Ovary (tissue), 9 donors: ENCODE results near the gene APC. TPM values are rescaled to one million over a fixed set of nuclear protein-coding genes. Genes with fewer than 3 reads are reported as not detected.

Experiments used
- DNase-seq, 5 donors: peaks; one replicate each; pipeline ENCODE4 v3.0.0-alpha.2; 2019 to 2020
- H3K27ac ChIP-seq, 2 donors: fragments of 200-600 bp; one replicate each; pipeline versions ENCODE4 v1.5.1 to v1.8.0; 2019 to 2022
- H3K27me3 ChIP-seq: fragments of 200-600 bp; one replicate; pipeline ENCODE4 v1.8.0; 2022
- H3K36me3 ChIP-seq: fragments of 200-600 bp; sonication (generic); one replicate; pipeline ENCODE4 v1.5.1; 2019
- H3K4me1 ChIP-seq: one replicate; pipeline ENCODE4 v1.8.1; 2013; ENCODE audit warnings: mild to moderate bottlenecking, moderate library complexity; ENCODE audit not compliant: insufficient read depth
- H3K4me3 ChIP-seq: fragments of 200-600 bp; sonication (generic); one replicate; pipeline ENCODE4 v1.5.1; 2017
- H3K9me3 ChIP-seq, 2 donors: fragments of 200-600 bp in 1 of 2; sonication (generic) in 1 of 2; one replicate each; pipeline versions ENCODE4 v1.5.1 to v1.8.1; 2013 to 2019; ENCODE audit warnings: mild to moderate bottlenecking in 1 of 2, moderate library complexity in 1 of 2
- CTCF ChIP-seq, 3 donors: fragments of 450-650 bp in 2 of 3; fragments of 200-600 bp in 1 of 3; IDR thresholded peaks; one replicate each; pipeline versions ENCODE4 v1.5.1 to v1.8.0; 2016 to 2022; ENCODE audit warnings: antibody characterized with exemption in 3 of 3, mild to moderate bottlenecking in 1 of 3
- EP300 ChIP-seq: sonication (generic); formaldehyde crosslinking; IDR thresholded peaks from one replicate; pipeline ENCODE4 v1.6.1; 2017; ENCODE audit warnings: antibody characterized with exemption
- POLR2A ChIP-seq: fragments of 450-650 bp; IDR thresholded peaks from one replicate; pipeline ENCODE4 v1.6.1; 2017; ENCODE audit warnings: antibody characterized with exemption, mild to moderate bottlenecking, moderate library complexity
- WGBS, 3 donors: extraction: QIAGEN DNeasy Blood & Tissue Kit in 1 of 3; methylation state at CpG; one replicate each; pipeline versions ENCODE4 v1.1.5 to v1.1.7; 2013 to 2017; 5-methylcytosine and 5-hydroxymethylcytosine counted together
- intact Hi-C, 4 donors: fragments of 100-400 bp; cut with DNase I; formaldehyde crosslinking; loops; one replicate each; pipeline versions ENCODE4 v1.11.0 to v1.15.1; 2022 to 2023
- polyA plus RNA-seq, 2 donors: library from polyadenylated mRNA; stranded (reverse); fragments of 200-250 nt in 1 of 2; fragments of 350-450 nt in 1 of 2; fragmentation: Illumina TruSeq in 1 of 2; extraction: RNeasy Lipid Tissue Mini Kit (QIAGEN cat#74804) in 1 of 2; gene quantifications; one replicate each; pipeline ENCODE4 v1.2.3, GENCODE V29; 2013 to 2014
- total RNA-seq, 7 donors: library from RNA; depleted of rRNA in 2 of 7; stranded (reverse); fragments of >200 nt in 2 of 7; fragmentation: NEBNext Ultra II Directional in 3 of 7; extraction: Animal tissue kit (Norgen Biotek cat#: 25700) in 3 of 7; gene quantifications; one replicate each; pipeline versions ENCODE4 v1.1.0 to v1.2.4, GENCODE V29; 2016 to 2023
- donor health status: DM: no; HTN: no; CAD: no; lungs with moderate emphysema.
- donor health status: DM: no; HTN: no; CAD: no.
- donor health status: Bipolar disorder and iron deficiency.
- donor health status: DM: yes; HTN: yes; CAD: no.
- donor health status: DM: no; HTN: no; CAD: no.
- donor health status: DM: yes; HTN: yes; CAD: no.

The APC gene
- total and polyA plus RNA-seq, 9 donors = 5.1 to 44.6 (median 33.2) TPM

- 62 to 87% (median 63%) methylated on average over 3 of the region's 3 CpGs for WGBS, 3 donors
- TF ChIP-seq POLR2A (no peak), CTCF (IDR thresholded peaks at IDR 0.05) (no peak), EP300 (no peak)
- no peaks in the 10 kb centered on the region for H3K36me3 ChIP-seq
- no peak for DNase-seq
- H3K27ac ChIP-seq = no peak overlapping the region
- no peaks in the 10 kb centered on the region for H3K4me1 ChIP-seq
- no peaks in the 10 kb centered on the region for H3K9me3 ChIP-seq
- H3K4me3 ChIP-seq = no peak overlapping the region
- no peaks in the 10 kb centered on the region for H3K27me3 ChIP-seq
- intact Hi-C loops = no loop called here
Observed at GRCh38 chr5:112691758-112692157, 45.9 kb upstream of the APC start.

- intact Hi-C loops = no loop called here
- no peak for DNase-seq
- no peaks in the 10 kb centered on the region for H3K9me3 ChIP-seq
- H3K4me3 ChIP-seq = no peak overlapping the region
- 88 to 95% (median 95%) methylated on average over 1 of the region's 1 CpG for WGBS, 3 donors
- H3K27ac ChIP-seq = no peak overlapping the region
- H3K36me3 ChIP-seq = no peaks in the 10 kb centered on the region
- no peaks in the 10 kb centered on the region for H3K27me3 ChIP-seq
- TF ChIP-seq EP300 (no peak), CTCF (IDR thresholded peaks at IDR 0.05) (no peak), POLR2A (no peak)
- H3K4me1 ChIP-seq = no peaks in the 10 kb centered on the region
Observed at GRCh38 chr5:112692472-112692871, 45.2 kb upstream of the APC start.

GRCh38 chr5:112693301-112693700 is 44.4 kb upstream of the APC start:
- no peaks in the 10 kb centered on the region for H3K9me3 ChIP-seq
- H3K27ac ChIP-seq = no peak overlapping the region
- TF ChIP-seq POLR2A = no peak
- H3K27me3 ChIP-seq = no peaks in the 10 kb centered on the region
- DNase-seq = no peak
- H3K4me1 ChIP-seq = no peaks in the 10 kb centered on the region
- H3K4me3 ChIP-seq = no peak overlapping the region
- intact Hi-C loops = no loop called here
- 42 to 74% (median 65%) methylated on average over 3 of the region's 3 CpGs for WGBS, 3 donors
- H3K36me3 ChIP-seq = no peaks in the 10 kb centered on the region

- Histone ChIP-seq H3K9me3 (no peaks in the 10 kb centered on the region), H3K36me3 (no peaks in the 10 kb centered on the region), H3K4me1 (no peaks in the 10 kb centered on the region), H3K27me3 (no peaks in the 10 kb centered on the region), H3K4me3 (no peak overlapping the region), H3K27ac (no peak overlapping the region)
- intact Hi-C loops = no loop called here
- no peak for TF ChIP-seq EP300
- no peak for TF ChIP-seq CTCF (IDR thresholded peaks at IDR 0.05)
- TF ChIP-seq POLR2A = no peak
- DNase-seq = no peak
- WGBS, 3 donors = 66 to 74% (median 69%) methylated on average over 3 of the region's 3 CpGs
Observed at GRCh38 chr5:112694853-112695709, 42.6 kb upstream of the APC start.

- Histone ChIP-seq H3K27ac (no peak overlapping the region), H3K27me3 (no peaks in the 10 kb centered on the region), H3K36me3 (no peaks in the 10 kb centered on the region), H3K4me1 (no peaks in the 10 kb centered on the region), H3K4me3 (no peak overlapping the region), H3K9me3 (no peaks in the 10 kb centered on the region)
- no peak for DNase-seq
- 53 to 59% (median 57%) methylated on average over 5 of the region's 5 CpGs for WGBS, 3 donors
- intact Hi-C loops = no loop called here
- TF ChIP-seq EP300 (no peak), CTCF (IDR thresholded peaks at IDR 0.05) (no peak), POLR2A (no peak)
Observed at GRCh38 chr5:112696786-112697185, 40.9 kb upstream of the APC start.
